PC-9 (cell line): ENCODE results near the gene ARHGAP28. TPM values are rescaled to one million over a fixed set of nuclear protein-coding genes. Genes with fewer than 3 reads are reported as not detected.

Experiments
- BruUV-seq: library from RNA; stranded (reverse); fragments of 400-500 nt; replicated peaks from 2 replicates; lab custom pipeline; 2021; lab: Mats Ljungman, UMichigan
- CTCF ChIA-PET: fragments of 300-600 bp; sonication (Branson Sonifier 250); formaldehyde crosslinking; loops from one replicate; lab custom pipeline; 2022; ENCODE audit warnings: antibody characterized with exemption; lab: Charles Lee
- POLR2A ChIA-PET: fragments of 300-600 bp; sonication (Branson Sonifier 250); formaldehyde crosslinking; loops from one replicate; lab custom pipeline; 2022; ENCODE audit warnings: antibody characterized with exemption; ENCODE audit not compliant: unreplicated experiment; lab: Charles Lee
- DNase-seq, 2 experiments: peaks; one replicate each; pipeline versions ENCODE4 v3.0.0 to v3.0.0-alpha.2; 2015 to 2022; ENCODE audit warnings: mixed read lengths in 1 of 2
- H2AFZ ChIP-seq: fragments of 200-600 bp; sonication (generic); 2 replicates; pipeline ENCODE4 v1.8.1; 2017; ENCODE audit warnings: antibody characterized with exemption
- H3F3A ChIP-seq: fragments of 200-600 bp; sonication (generic); 2 replicates; pipeline ENCODE4 v1.8.1; 2017; ENCODE audit warnings: antibody characterized with exemption, mild to moderate bottlenecking, low read depth; ENCODE audit not compliant: insufficient read depth
- H3K27ac ChIP-seq: fragments of 200-600 bp; sonication (generic); 2 replicates; pipeline ENCODE4 v1.6.1; 2016; ENCODE audit warnings: mixed run types
- H3K27me3 ChIP-seq: fragments of 200-600 bp; sonication (generic); 2 replicates; pipeline ENCODE4 v1.6.1; 2016; ENCODE audit warnings: low read depth, mixed run types; ENCODE audit not compliant: insufficient read depth
- H3K36me3 ChIP-seq: fragments of 200-600 bp; sonication (generic); 2 replicates; pipeline ENCODE4 v1.6.1; 2016; ENCODE audit warnings: low read depth, mixed run types
- H3K4me1 ChIP-seq: fragments of 200-600 bp; sonication (generic); replicated peaks from 2 replicates; pipeline ENCODE4 v1.6.1; 2016; ENCODE audit warnings: mixed run types; ENCODE audit not compliant: insufficient read depth
- H3K4me2 ChIP-seq: fragments of 200-600 bp; sonication (generic); 2 replicates; pipeline ENCODE4 v1.6.1; 2017; ENCODE audit warnings: mixed run types
- H3K4me3 ChIP-seq: fragments of 200-600 bp; sonication (generic); 2 replicates; pipeline ENCODE4 v1.6.1; 2016; ENCODE audit warnings: mixed run types
- H3K79me2 ChIP-seq: fragments of 200-600 bp; sonication (generic); 2 replicates; pipeline ENCODE4 v1.6.1; 2017; ENCODE audit warnings: low read depth, mixed run types
- H3K9me2 ChIP-seq: fragments of 200-600 bp; sonication (generic); 2 replicates; pipeline ENCODE4 v1.8.1; 2017; ENCODE audit warnings: mild to moderate bottlenecking; ENCODE audit not compliant: insufficient read depth
- H3K9me3 ChIP-seq: fragments of 200-600 bp; sonication (generic); 2 replicates; pipeline ENCODE4 v1.8.1; 2016; ENCODE audit warnings: low read depth; ENCODE audit not compliant: insufficient read depth
- H4K20me1 ChIP-seq: fragments of 200-600 bp; sonication (generic); 2 replicates; pipeline ENCODE4 v1.8.1; 2017; ENCODE audit not compliant: insufficient read depth
- CTCF ChIP-seq: fragments of 200-600 bp; sonication (generic); conservative IDR thresholded peaks from 2 replicates; pipeline ENCODE4 v1.6.1; 2017; ENCODE audit warnings: mixed run types, antibody characterized with exemption, mild to moderate bottlenecking, moderate library complexity
- EZH2 ChIP-seq: fragments of 200-600 bp; sonication (generic); IDR thresholded peaks from 2 replicates; pipeline ENCODE4 v1.8.0; 2017; ENCODE audit warnings: antibody characterized with exemption, low read depth
- intact Hi-C: fragments of 100-400 bp; cut with micrococcal nuclease; formaldehyde crosslinking; loops from one replicate; pipeline ENCODE4 v1.10.0; 2022; ENCODE audit not compliant: unreplicated experiment
- total RNA-seq: library from RNA; stranded (reverse); gene quantifications from 2 replicates; pipeline ENCODE4 v1.2.3, GENCODE V29; 2021

ARHGAP28 gene
- total RNA-seq, 1 experiment from 2014 or later: not detected

- H3K9me3 ChIP-seq: no peaks in the 10 kb centered on the region
- DNase-seq: no peak
- H3K4me3 ChIP-seq: no peak overlapping the region
- H3K27me3 ChIP-seq: peaks cover 34% of the 10 kb centered on the region
- H3F3A ChIP-seq: no peaks in the 10 kb centered on the region
- H2AFZ ChIP-seq: no peak overlapping the region
- POLR2A ChIA-PET: no interaction called here
- H3K79me2 ChIP-seq: no peaks in the 10 kb centered on the region
- H3K4me2 ChIP-seq: no peak overlapping the region
- TF ChIP-seq EZH2: no peak
- TF ChIP-seq CTCF: no peak
- H3K9me2 ChIP-seq: no peaks in the 10 kb centered on the region
- no peaks in the 10 kb centered on the region for H3K4me1 ChIP-seq
- no peaks in the 10 kb centered on the region for H3K36me3 ChIP-seq
- no TSS peak for BruUV-seq
- CTCF ChIA-PET: no interaction called here
- intact Hi-C loops: no loop called here
- no peak overlapping the region for H3K27ac ChIP-seq
- no peaks in the 10 kb centered on the region for H4K20me1 ChIP-seq
Measured at GRCh38 chr18:6757931-6758330, 28.4 kb downstream of the ARHGAP28 start.

GRCh38 chr18:6759579-6759978 is 30.1 kb downstream of the ARHGAP28 start:
- BruUV-seq: no TSS peak
- H3K4me3 ChIP-seq: no peak overlapping the region
- POLR2A ChIA-PET: no interaction called here
- no peaks in the 10 kb centered on the region for H3K4me1 ChIP-seq
- DNase-seq: no peak
- no peak overlapping the region for H3K4me2 ChIP-seq
- no peaks in the 10 kb centered on the region for H4K20me1 ChIP-seq
- CTCF ChIA-PET: no interaction called here
- no peaks in the 10 kb centered on the region for H3K79me2 ChIP-seq
- no peaks in the 10 kb centered on the region for H3K36me3 ChIP-seq
- H2AFZ ChIP-seq: no peak overlapping the region
- intact Hi-C loops: no loop called here
- TF ChIP-seq CTCF: no peak
- no peak for TF ChIP-seq EZH2
- H3K9me3 ChIP-seq: no peaks in the 10 kb centered on the region
- H3K9me2 ChIP-seq: no peaks in the 10 kb centered on the region
- H3F3A ChIP-seq: no peaks in the 10 kb centered on the region
- peaks cover 42% of the 10 kb centered on the region for H3K27me3 ChIP-seq
- H3K27ac ChIP-seq: no peak overlapping the region

- peaks cover 17% of the 10 kb centered on the region for H3K27me3 ChIP-seq
- DNase-seq: no peak
- no peak overlapping the region for H3K27ac ChIP-seq
- ChIA-PET POLR2A (no interaction called here), CTCF (no interaction called here)
- no peak for TF ChIP-seq CTCF
- no peak for TF ChIP-seq EZH2
- no peaks in the 10 kb centered on the region for H3K9me2 ChIP-seq
- H2AFZ ChIP-seq: no peak overlapping the region
- no peaks in the 10 kb centered on the region for H3K9me3 ChIP-seq
- no peaks in the 10 kb centered on the region for H3F3A ChIP-seq
- no peak overlapping the region for H3K4me3 ChIP-seq
- no peak overlapping the region for H3K4me2 ChIP-seq
- intact Hi-C loops: no loop called here
- H3K4me1 ChIP-seq: no peaks in the 10 kb centered on the region
- no peaks in the 10 kb centered on the region for H3K36me3 ChIP-seq
- no peaks in the 10 kb centered on the region for H3K79me2 ChIP-seq
- BruUV-seq: no TSS peak
- no peaks in the 10 kb centered on the region for H4K20me1 ChIP-seq
Measured at GRCh38 chr18:6763524-6763923, 34.0 kb downstream of the ARHGAP28 start.
